Measurements from ENCODE around the gene C2CD4B.

The C2CD4B gene

GRCh38 chr15:62118520-62119226, 46.4 kb downstream of the C2CD4B start:
- no peak for DNase-seq

GRCh38 chr15:62115847-62116246, 49.2 kb downstream of the C2CD4B start:
- no peak for DNase-seq
